GM12874 (cell line): ENCODE results near the gene ZFYVE9.

Experiments
- TF ChIP-seq, protein P1 (sequence below): IDR thresholded peaks from 2 replicates; pipeline ENCODE4 v1.5.1; 2011; ENCODE audit warnings: low read depth, mild to moderate bottlenecking, control low read depth, low read length, moderate library complexity; ENCODE audit not compliant: insufficient read depth

ZFYVE9 gene

GRCh38 chr1:52191395-52191965, 49.6 kb downstream of the ZFYVE9 start:
- TF ChIP-seq, protein P1, sequence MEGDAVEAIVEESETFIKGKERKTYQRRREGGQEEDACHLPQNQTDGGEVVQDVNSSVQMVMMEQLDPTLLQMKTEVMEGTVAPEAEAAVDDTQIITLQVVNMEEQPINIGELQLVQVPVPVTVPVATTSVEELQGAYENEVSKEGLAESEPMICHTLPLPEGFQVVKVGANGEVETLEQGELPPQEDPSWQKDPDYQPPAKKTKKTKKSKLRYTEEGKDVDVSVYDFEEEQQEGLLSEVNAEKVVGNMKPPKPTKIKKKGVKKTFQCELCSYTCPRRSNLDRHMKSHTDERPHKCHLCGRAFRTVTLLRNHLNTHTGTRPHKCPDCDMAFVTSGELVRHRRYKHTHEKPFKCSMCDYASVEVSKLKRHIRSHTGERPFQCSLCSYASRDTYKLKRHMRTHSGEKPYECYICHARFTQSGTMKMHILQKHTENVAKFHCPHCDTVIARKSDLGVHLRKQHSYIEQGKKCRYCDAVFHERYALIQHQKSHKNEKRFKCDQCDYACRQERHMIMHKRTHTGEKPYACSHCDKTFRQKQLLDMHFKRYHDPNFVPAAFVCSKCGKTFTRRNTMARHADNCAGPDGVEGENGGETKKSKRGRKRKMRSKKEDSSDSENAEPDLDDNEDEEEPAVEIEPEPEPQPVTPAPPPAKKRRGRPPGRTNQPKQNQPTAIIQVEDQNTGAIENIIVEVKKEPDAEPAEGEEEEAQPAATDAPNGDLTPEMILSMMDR, result no peak

- TF ChIP-seq, protein P1, result no peak
Observed at GRCh38 chr1:52192024-52192423, 50.1 kb downstream of the ZFYVE9 start.

- TF ChIP-seq, protein P1, result no peak
Observed at GRCh38 chr1:52192436-52192835, 50.5 kb downstream of the ZFYVE9 start.

- TF ChIP-seq, protein P1, result no peak
Observed at GRCh38 chr1:52193985-52194384, 52.1 kb downstream of the ZFYVE9 start.

DNA sequence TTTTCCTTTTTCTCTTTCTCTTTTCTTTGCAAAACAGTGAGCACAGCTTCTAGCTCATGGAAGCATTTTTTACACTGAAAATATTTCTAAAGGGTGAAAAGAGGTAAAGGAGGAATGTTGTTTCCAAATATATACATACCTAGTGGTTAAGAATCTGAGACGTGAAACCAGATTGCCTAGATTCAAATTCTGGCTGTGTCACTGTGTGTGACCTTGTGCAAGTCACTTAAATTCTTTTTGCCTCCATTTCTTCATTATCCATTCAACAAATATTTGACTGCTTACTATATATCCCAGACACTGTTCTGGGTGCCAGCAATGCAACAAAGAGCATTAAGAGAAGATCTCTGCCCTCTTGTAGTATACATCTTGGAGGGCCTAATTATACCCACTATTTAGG, 53.3 kb downstream of the ZFYVE9 start:
- TF ChIP-seq, protein P1, result no peak

GRCh38 chr1:52203935-52204625, 62.2 kb downstream of the ZFYVE9 start:
- TF ChIP-seq, protein P1, result no peak

DNA sequence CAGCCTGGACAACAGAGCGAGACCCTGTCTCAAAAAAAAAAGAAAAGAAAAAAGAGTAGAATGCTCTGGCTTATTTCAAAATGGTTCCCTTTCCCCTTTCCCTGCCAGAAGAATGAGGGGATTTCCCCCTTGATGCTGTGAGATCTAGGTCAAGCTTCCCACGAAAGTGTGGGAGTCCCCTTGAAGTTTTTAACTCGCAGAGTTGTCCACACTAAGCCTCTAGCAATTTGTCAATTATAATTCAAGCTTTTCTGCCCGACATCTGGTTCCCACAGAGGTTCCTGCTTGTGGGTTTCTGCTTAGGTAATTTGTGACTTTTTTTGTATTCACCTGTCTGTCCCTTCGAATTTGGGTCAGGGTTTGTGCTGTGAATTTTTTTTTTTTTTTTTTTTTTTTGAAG, 62.8 kb downstream of the ZFYVE9 start:
- TF ChIP-seq, protein P1, result no peak
